ENCODE measurements around the gene PRXL2B. TPM values are rescaled to one million over a fixed set of nuclear protein-coding genes. Genes with fewer than 3 reads are reported as not detected.

Gene PRXL2B
- total RNA-seq, 1 experiment from 2014 or later: 32.2 TPM

DNA sequence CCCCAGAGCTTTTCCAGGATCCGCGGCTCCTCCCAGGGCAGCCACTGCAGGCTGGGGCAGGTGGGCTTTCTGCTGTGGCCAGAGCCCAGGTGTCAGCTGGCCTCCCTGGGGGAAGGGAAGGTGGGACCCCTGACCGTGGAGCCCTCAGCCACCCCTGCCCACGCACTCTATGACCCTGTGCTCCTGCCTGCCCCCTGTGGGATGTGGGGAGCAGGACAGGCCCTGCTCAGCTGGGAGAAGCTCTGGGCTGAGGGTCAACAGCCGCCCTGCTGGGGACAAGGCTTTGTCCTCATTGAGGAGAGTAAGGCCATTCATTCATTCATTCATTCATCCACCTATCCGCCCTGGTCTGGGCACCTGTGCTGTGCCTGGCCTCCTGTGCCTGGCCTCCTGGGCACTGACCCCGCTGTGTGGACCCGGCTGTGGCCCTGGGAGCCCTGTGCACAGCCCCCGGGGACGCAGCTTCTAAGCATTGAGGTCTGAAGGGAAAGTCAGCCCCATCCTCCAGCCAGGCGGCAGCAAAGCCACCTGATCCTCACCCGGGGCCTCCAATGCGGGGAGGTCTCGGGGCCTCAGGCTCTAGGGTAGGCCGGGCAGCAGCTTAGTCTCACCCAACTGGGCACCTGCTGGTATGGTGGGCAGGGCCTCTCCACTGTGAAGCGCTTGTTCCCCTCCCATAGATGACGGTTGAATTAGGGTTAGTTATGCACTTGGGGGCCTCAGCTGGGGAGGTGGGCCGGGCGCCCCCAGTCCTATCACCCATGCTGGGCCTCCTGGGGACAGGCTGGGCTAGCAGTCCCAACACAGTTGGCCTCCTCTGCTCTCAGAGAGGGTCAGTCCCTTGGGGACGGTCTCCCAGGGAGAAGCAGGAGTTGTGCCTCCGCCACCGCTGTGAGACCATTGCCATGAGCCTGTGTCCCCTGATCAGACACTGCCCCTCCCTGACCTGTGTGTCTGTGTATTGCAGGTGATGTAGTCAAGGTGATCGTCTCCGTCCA, 24.4 kb upstream of the PRXL2B start:
- no peaks in the 10 kb centered on the region for H3K27me3 ChIP-seq (ENCODE audit: insufficient read depth, low read length)
- ChIA-PET CTCF (no interaction called here), RAD21 (ENCODE audit: low non-redundant PET in 1 of 2, low total read pairs in 2 of 2, uncharacterized antibody in 2 of 2, unreplicated experiment in 2 of 2) (interaction anchor here in 1 of 2 experiments (0.6 kb wide), 1 partner anchor 16 kb away, joined by 5 read pairs; no protein-coding TSS in a partner anchor), POLR2A (no interaction called here)
- intact Hi-C loops (cut with micrococcal nuclease): no loop called here
- H4K20me1 ChIP-seq (ENCODE audit: insufficient read depth): no peaks in the 10 kb centered on the region
- no peak overlapping the region for H2AFZ ChIP-seq (ENCODE audit: low read depth, low read length, poor library complexity, severe bottlenecking)
- ATAC-seq: peak; percentile 80
- no TSS peak for BruUV-seq (replicated peaks)
- H3K9me3 ChIP-seq (ENCODE audit: control insufficient read depth in 1 of 2, insufficient read depth in 1 of 2, low read depth in 1 of 2, low read length in 2 of 2): no peaks in the 10 kb centered on the region
- H3K36me3 ChIP-seq (ENCODE audit: control insufficient read depth in 1 of 2, insufficient read depth in 2 of 2, low read length in 2 of 2): no peaks in the 10 kb centered on the region
- no peak overlapping the region for H3K4me3 ChIP-seq (replicated peaks in 1 of 2; ENCODE audit: low read depth in 1 of 2, low read length in 2 of 2)
- no peak overlapping the region for H3K27ac ChIP-seq (ENCODE audit: low read depth, low read length)
- no peak for DNase-seq (ENCODE audit: low read depth, low spot score)
- H3K4me2 ChIP-seq (ENCODE audit: low read length): no peak overlapping the region
- no peak overlapping the region for H3K9ac ChIP-seq (ENCODE audit: low read length)
- no peak for TF ChIP-seq ZFX (IDR thresholded peaks at IDR 0.05)
- TF ChIP-seq, protein P1, sequence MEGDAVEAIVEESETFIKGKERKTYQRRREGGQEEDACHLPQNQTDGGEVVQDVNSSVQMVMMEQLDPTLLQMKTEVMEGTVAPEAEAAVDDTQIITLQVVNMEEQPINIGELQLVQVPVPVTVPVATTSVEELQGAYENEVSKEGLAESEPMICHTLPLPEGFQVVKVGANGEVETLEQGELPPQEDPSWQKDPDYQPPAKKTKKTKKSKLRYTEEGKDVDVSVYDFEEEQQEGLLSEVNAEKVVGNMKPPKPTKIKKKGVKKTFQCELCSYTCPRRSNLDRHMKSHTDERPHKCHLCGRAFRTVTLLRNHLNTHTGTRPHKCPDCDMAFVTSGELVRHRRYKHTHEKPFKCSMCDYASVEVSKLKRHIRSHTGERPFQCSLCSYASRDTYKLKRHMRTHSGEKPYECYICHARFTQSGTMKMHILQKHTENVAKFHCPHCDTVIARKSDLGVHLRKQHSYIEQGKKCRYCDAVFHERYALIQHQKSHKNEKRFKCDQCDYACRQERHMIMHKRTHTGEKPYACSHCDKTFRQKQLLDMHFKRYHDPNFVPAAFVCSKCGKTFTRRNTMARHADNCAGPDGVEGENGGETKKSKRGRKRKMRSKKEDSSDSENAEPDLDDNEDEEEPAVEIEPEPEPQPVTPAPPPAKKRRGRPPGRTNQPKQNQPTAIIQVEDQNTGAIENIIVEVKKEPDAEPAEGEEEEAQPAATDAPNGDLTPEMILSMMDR (IDR thresholded peaks at IDR 0.05 in 2 of 3, conservative IDR thresholded peaks at IDR 0.05 in 1 of 3; ENCODE audit: borderline replicate concordance in 1 of 3, insufficient read depth in 1 of 3, low read depth in 2 of 3, low read length in 2 of 3): peak in 2 of 3 experiments; percentile 58 to 74; a peak in 4 of 6 replicates
- TF ChIP-seq FOSL1 (IDR thresholded peaks at IDR 0.05; ENCODE audit: low read depth): no peak
- no peak for TF ChIP-seq POLR2AphosphoS5 (IDR thresholded peaks at IDR 0.05; ENCODE audit: low read depth, low read length)
- TF ChIP-seq SIN3A (IDR thresholded peaks at IDR 0.05; ENCODE audit: low read depth): no peak
- no peaks in the 10 kb centered on the region for H3K4me1 ChIP-seq (ENCODE audit: control insufficient read depth in 1 of 2, insufficient read depth in 2 of 2, low read length in 2 of 2)
- H3K79me2 ChIP-seq (ENCODE audit: insufficient read depth, low read length): no peaks in the 10 kb centered on the region
- H3K9me2 ChIP-seq (ENCODE audit: insufficient read depth): no peaks in the 10 kb centered on the region

DNA sequence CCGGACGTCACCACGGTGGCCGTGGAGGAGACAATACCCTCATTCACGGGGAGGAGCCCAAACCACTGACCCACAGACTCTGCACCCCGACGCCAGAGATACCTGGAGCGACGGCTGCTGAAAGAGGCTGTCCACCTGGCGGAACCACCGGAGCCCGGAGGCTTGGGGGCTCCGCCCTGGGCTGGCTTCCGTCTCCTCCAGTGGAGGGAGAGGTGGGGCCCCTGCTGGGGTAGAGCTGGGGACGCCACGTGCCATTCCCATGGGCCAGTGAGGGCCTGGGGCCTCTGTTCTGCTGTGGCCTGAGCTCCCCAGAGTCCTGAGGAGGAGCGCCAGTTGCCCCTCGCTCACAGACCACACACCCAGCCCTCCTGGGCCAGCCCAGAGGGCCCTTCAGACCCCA, 23.4 kb upstream of the PRXL2B start:
- Histone ChIP-seq H3K9me2 (ENCODE audit: insufficient read depth) (no peaks in the 10 kb centered on the region), H3K4me1 (ENCODE audit: control insufficient read depth in 1 of 2, insufficient read depth in 2 of 2, low read length in 2 of 2) (no peaks in the 10 kb centered on the region), H3K36me3 (ENCODE audit: control insufficient read depth in 1 of 2, insufficient read depth in 2 of 2, low read length in 2 of 2) (no peaks in the 10 kb centered on the region), H3K9ac (ENCODE audit: low read length) (no peak overlapping the region), H3K4me3 (replicated peaks in 1 of 2; ENCODE audit: low read depth in 1 of 2, low read length in 2 of 2) (no peak overlapping the region), H2AFZ (ENCODE audit: low read depth, low read length, poor library complexity, severe bottlenecking) (no peak overlapping the region), H3K9me3 (ENCODE audit: control insufficient read depth in 1 of 2, insufficient read depth in 1 of 2, low read depth in 1 of 2, low read length in 2 of 2) (no peaks in the 10 kb centered on the region), H3K27ac (ENCODE audit: low read depth, low read length) (no peak overlapping the region), H4K20me1 (ENCODE audit: insufficient read depth) (no peaks in the 10 kb centered on the region), H3K79me2 (ENCODE audit: insufficient read depth, low read length) (no peaks in the 10 kb centered on the region), H3K4me2 (ENCODE audit: low read length) (no peak overlapping the region), H3K27me3 (ENCODE audit: insufficient read depth, low read length) (no peaks in the 10 kb centered on the region)
- ChIA-PET POLR2A (no interaction called here), RAD21 (ENCODE audit: low non-redundant PET in 1 of 2, low total read pairs in 2 of 2, uncharacterized antibody in 2 of 2, unreplicated experiment in 2 of 2) (no interaction called here), CTCF (interaction anchor here (0.6 kb wide), 1 partner anchor 8 kb away, joined by 3 read pairs; no protein-coding TSS in a partner anchor)
- ATAC-seq: no peak
- intact Hi-C loops (cut with micrococcal nuclease): no loop called here
- DNase-seq (ENCODE audit: low read depth, low spot score): no peak
- BruUV-seq (replicated peaks): no TSS peak
- TF ChIP-seq, protein P2, sequence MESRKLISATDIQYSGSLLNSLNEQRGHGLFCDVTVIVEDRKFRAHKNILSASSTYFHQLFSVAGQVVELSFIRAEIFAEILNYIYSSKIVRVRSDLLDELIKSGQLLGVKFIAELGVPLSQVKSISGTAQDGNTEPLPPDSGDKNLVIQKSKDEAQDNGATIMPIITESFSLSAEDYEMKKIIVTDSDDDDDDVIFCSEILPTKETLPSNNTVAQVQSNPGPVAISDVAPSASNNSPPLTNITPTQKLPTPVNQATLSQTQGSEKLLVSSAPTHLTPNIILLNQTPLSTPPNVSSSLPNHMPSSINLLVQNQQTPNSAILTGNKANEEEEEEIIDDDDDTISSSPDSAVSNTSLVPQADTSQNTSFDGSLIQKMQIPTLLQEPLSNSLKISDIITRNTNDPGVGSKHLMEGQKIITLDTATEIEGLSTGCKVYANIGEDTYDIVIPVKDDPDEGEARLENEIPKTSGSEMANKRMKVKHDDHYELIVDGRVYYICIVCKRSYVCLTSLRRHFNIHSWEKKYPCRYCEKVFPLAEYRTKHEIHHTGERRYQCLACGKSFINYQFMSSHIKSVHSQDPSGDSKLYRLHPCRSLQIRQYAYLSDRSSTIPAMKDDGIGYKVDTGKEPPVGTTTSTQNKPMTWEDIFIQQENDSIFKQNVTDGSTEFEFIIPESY (IDR thresholded peaks at IDR 0.05; ENCODE audit: extremely low read depth, insufficient replicate concordance, low read length): no peak
- no peak for TF ChIP-seq JUND (IDR thresholded peaks at IDR 0.05)
- TF ChIP-seq, protein P3, sequence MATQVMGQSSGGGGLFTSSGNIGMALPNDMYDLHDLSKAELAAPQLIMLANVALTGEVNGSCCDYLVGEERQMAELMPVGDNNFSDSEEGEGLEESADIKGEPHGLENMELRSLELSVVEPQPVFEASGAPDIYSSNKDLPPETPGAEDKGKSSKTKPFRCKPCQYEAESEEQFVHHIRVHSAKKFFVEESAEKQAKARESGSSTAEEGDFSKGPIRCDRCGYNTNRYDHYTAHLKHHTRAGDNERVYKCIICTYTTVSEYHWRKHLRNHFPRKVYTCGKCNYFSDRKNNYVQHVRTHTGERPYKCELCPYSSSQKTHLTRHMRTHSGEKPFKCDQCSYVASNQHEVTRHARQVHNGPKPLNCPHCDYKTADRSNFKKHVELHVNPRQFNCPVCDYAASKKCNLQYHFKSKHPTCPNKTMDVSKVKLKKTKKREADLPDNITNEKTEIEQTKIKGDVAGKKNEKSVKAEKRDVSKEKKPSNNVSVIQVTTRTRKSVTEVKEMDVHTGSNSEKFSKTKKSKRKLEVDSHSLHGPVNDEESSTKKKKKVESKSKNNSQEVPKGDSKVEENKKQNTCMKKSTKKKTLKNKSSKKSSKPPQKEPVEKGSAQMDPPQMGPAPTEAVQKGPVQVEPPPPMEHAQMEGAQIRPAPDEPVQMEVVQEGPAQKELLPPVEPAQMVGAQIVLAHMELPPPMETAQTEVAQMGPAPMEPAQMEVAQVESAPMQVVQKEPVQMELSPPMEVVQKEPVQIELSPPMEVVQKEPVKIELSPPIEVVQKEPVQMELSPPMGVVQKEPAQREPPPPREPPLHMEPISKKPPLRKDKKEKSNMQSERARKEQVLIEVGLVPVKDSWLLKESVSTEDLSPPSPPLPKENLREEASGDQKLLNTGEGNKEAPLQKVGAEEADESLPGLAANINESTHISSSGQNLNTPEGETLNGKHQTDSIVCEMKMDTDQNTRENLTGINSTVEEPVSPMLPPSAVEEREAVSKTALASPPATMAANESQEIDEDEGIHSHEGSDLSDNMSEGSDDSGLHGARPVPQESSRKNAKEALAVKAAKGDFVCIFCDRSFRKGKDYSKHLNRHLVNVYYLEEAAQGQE (IDR thresholded peaks at IDR 0.05; ENCODE audit: low read depth): no peak
- no peak for TF ChIP-seq POLR2A (IDR thresholded peaks at IDR 0.05; ENCODE audit: borderline replicate concordance, extremely low read depth, insufficient read depth, insufficient read length)
- TF ChIP-seq ZNF274 (IDR thresholded peaks at IDR 0.05; ENCODE audit: low read depth, low read length): no peak
- TF ChIP-seq EGR1 (IDR thresholded peaks at IDR 0.05; ENCODE audit: low read depth): no peak

All from HCT116 (cell line).